ENCODE results near the gene SCART1. TPM values are rescaled to one million over a fixed set of nuclear protein-coding genes. Genes with fewer than 3 reads are reported as not detected.
A peak's percentile ranks its signal among the peaks of the same experiment; 100 is the strongest.
"Not testable (repeated sequence)": the region's sequence is repeated elsewhere in the genome, so short reads cannot be mapped to it uniquely, and the experiment has no call there.

Gene SCART1
- total RNA-seq, 2 donors from 2014 or later = 3.3 to 3.9 TPM

- DNase-seq (no peak), ATAC-seq (replicated peaks in 1 of 2) (no peak)
- H3K9me3 Mint-ChIP-seq = no peaks in the 10 kb centered on the region
- H3K27me3 Mint-ChIP-seq (ENCODE audit: low read depth) = no peaks in the 10 kb centered on the region
- no peak overlapping the region for H3K4me3 Mint-ChIP-seq
- no peak overlapping the region for H3K27ac Mint-ChIP-seq
- H3K4me1 Mint-ChIP-seq (ENCODE audit: low read depth) = no peaks in the 10 kb centered on the region
- H3K36me3 Mint-ChIP-seq (ENCODE audit: insufficient read depth in 2 of 2) = peaks cover 0 to 3% of the 10 kb centered on the region in 2 donors
These were observed 32.2 kb upstream of the SCART1 start for GRCh38 chr10:133421336-133422222.

- no peak for ATAC-seq (replicated peaks in 1 of 2)
- Mint-ChIP-seq H3K27me3 (ENCODE audit: low read depth) (no peaks in the 10 kb centered on the region), H3K36me3 (ENCODE audit: insufficient read depth in 2 of 2) (peaks cover 0 to 3% of the 10 kb centered on the region in 2 donors), H3K4me1 (ENCODE audit: low read depth) (no peaks in the 10 kb centered on the region), H3K4me3 (peak overlapping the region; percentile 17 to 56), H3K27ac (no peak overlapping the region), H3K9me3 (no peaks in the 10 kb centered on the region)
- DNase-seq = no peak
These were observed 31.4 kb upstream of the SCART1 start for GRCh38 chr10:133422223-133422806.

GRCh38 chr10:133422807-133423771 lies 30.7 kb upstream of the SCART1 start:
- H3K27me3 Mint-ChIP-seq (ENCODE audit: low read depth) = no peaks in the 10 kb centered on the region
- peak overlapping the region; percentile 50 to 56 for H3K4me3 Mint-ChIP-seq
- DNase-seq = peak in 1 of 2 donors; percentile 32
- no peaks in the 10 kb centered on the region for H3K9me3 Mint-ChIP-seq
- no peak overlapping the region for H3K27ac Mint-ChIP-seq
- no peaks in the 10 kb centered on the region for H3K4me1 Mint-ChIP-seq (ENCODE audit: low read depth)
- peaks cover 0 to 3% of the 10 kb centered on the region in 2 donors for H3K36me3 Mint-ChIP-seq (ENCODE audit: insufficient read depth in 2 of 2)
- ATAC-seq (replicated peaks in 1 of 2) = peak; percentile 28 to 50

GRCh38 chr10:133424102-133424501 lies 29.6 kb upstream of the SCART1 start:
- not testable (repeated sequence) for H3K9me3 Mint-ChIP-seq; H3K27me3 Mint-ChIP-seq (ENCODE audit: low read depth); DNase-seq; H3K27ac Mint-ChIP-seq; H3K4me1 Mint-ChIP-seq (ENCODE audit: low read depth); H3K36me3 Mint-ChIP-seq (ENCODE audit: insufficient read depth in 2 of 2); H3K4me3 Mint-ChIP-seq
- peak; percentile 12 to 42 for ATAC-seq (replicated peaks in 1 of 2)

GRCh38 chr10:133424601-133425000 lies 29.1 kb upstream of the SCART1 start, which contains the start of gene SPRN:
TSS of gene SPRN (minus strand) at chr10:133424625. CDS start at chr10:133423681, 944 bp downstream.
- peak in 1 of 2 donors; percentile 21 for ATAC-seq (replicated peaks in 1 of 2)
- not testable (repeated sequence) for H3K9me3 Mint-ChIP-seq; H3K36me3 Mint-ChIP-seq (ENCODE audit: insufficient read depth in 2 of 2); H3K27ac Mint-ChIP-seq; H3K4me1 Mint-ChIP-seq (ENCODE audit: low read depth); H3K27me3 Mint-ChIP-seq (ENCODE audit: low read depth); DNase-seq
- peak within 1 kb of the TSS; percentile 50 to 56 for H3K4me3 Mint-ChIP-seq

GRCh38 chr10:133429571-133429970 lies 24.2 kb upstream of the SCART1 start:
- ATAC-seq (replicated peaks in 1 of 2); H3K9me3 Mint-ChIP-seq; DNase-seq; H3K27ac Mint-ChIP-seq; H3K4me1 Mint-ChIP-seq (ENCODE audit: low read depth); H3K27me3 Mint-ChIP-seq (ENCODE audit: low read depth); H3K4me3 Mint-ChIP-seq; H3K36me3 Mint-ChIP-seq (ENCODE audit: insufficient read depth in 2 of 2): not testable (repeated sequence)

GRCh38 chr10:133431888-133432613 lies 21.7 kb upstream of the SCART1 start:
- not testable (repeated sequence) for H3K27me3 Mint-ChIP-seq (ENCODE audit: low read depth); DNase-seq; H3K36me3 Mint-ChIP-seq (ENCODE audit: insufficient read depth in 2 of 2); H3K27ac Mint-ChIP-seq; H3K9me3 Mint-ChIP-seq; H3K4me1 Mint-ChIP-seq (ENCODE audit: low read depth); H3K4me3 Mint-ChIP-seq
- ATAC-seq (replicated peaks in 1 of 2) = peak; percentile 7 to 43

- H3K4me3 Mint-ChIP-seq; H3K9me3 Mint-ChIP-seq; H3K27ac Mint-ChIP-seq; H3K36me3 Mint-ChIP-seq (ENCODE audit: insufficient read depth in 2 of 2); DNase-seq; H3K4me1 Mint-ChIP-seq (ENCODE audit: low read depth): not testable (repeated sequence)
- H3K27me3 Mint-ChIP-seq (ENCODE audit: low read depth) = peaks cover 13% of the 10 kb centered on the region
- ATAC-seq (replicated peaks in 1 of 2) = peak in 1 of 2 donors; percentile 22
These were observed 21.0 kb upstream of the SCART1 start for GRCh38 chr10:133432789-133433188.

GRCh38 chr10:133438711-133439273 lies 15.0 kb upstream of the SCART1 start:
- H3K27ac Mint-ChIP-seq = no peak overlapping the region
- no peak for DNase-seq
- H3K4me1 Mint-ChIP-seq (ENCODE audit: low read depth) = peaks cover 29% of the 10 kb centered on the region
- peaks cover 0 to 5% of the 10 kb centered on the region in 2 donors for H3K36me3 Mint-ChIP-seq (ENCODE audit: insufficient read depth in 2 of 2)
- no peak overlapping the region for H3K4me3 Mint-ChIP-seq
- ATAC-seq (replicated peaks in 1 of 2) = peak; percentile 27 to 32
- H3K27me3 Mint-ChIP-seq (ENCODE audit: low read depth) = peaks cover 13% of the 10 kb centered on the region
- H3K9me3 Mint-ChIP-seq = peaks cover 0 to 2% of the 10 kb centered on the region in 2 donors

GRCh38 chr10:133439517-133440461 lies 14.0 kb upstream of the SCART1 start:
- Mint-ChIP-seq H3K27ac (no peak overlapping the region), H3K4me3 (no peak overlapping the region), H3K4me1 (ENCODE audit: low read depth) (peaks cover 29% of the 10 kb centered on the region), H3K27me3 (ENCODE audit: low read depth) (peaks cover 13% of the 10 kb centered on the region), H3K36me3 (ENCODE audit: insufficient read depth in 2 of 2) (peaks cover 0 to 6% of the 10 kb centered on the region in 2 donors), H3K9me3 (peaks cover 0 to 2% of the 10 kb centered on the region in 2 donors)
- ATAC-seq (replicated peaks in 1 of 2) (no peak), DNase-seq (no peak)

- ATAC-seq (replicated peaks in 1 of 2) (no peak), DNase-seq (no peak)
- peaks cover 13% of the 10 kb centered on the region for H3K27me3 Mint-ChIP-seq (ENCODE audit: low read depth)
- peaks cover 8 to 9% of the 10 kb centered on the region in 2 donors for H3K36me3 Mint-ChIP-seq (ENCODE audit: insufficient read depth in 2 of 2)
- no peak overlapping the region for H3K4me3 Mint-ChIP-seq
- H3K9me3 Mint-ChIP-seq = peaks cover 2 to 3% of the 10 kb centered on the region in 2 donors
- H3K27ac Mint-ChIP-seq = no peak overlapping the region
- H3K4me1 Mint-ChIP-seq (ENCODE audit: low read depth) = peaks cover 29% of the 10 kb centered on the region
These were observed 13.0 kb upstream of the SCART1 start for GRCh38 chr10:133440633-133441285.

Data from activated T-cell treated with anti-CD3 and anti-CD28 coated beads, Interleukin-2, amount 50 U/mL, for 72 hours (primary cell).